Peyer's patch (tissue), 4 donors: Measurements from ENCODE around the gene MRPL39. TPM values are rescaled to one million over a fixed set of nuclear protein-coding genes. Genes with fewer than 3 reads are reported as not detected.

Experiments used
- DNase-seq, 3 donors: peaks; one replicate each; pipeline ENCODE4 v3.0.0-alpha.2; 2017 to 2019
- H3K27ac ChIP-seq, 4 donors: fragments of 200-600 bp; sonication (generic); one replicate each; pipeline ENCODE4 v1.5.1; 2016 to 2019
- H3K27me3 ChIP-seq, 2 donors: fragments of 200-600 bp; sonication (generic); one replicate each; pipeline ENCODE4 v1.5.1; 2019
- H3K36me3 ChIP-seq, 3 donors: fragments of 200-600 bp; sonication (generic); one replicate each; pipeline ENCODE4 v1.5.1; 2016 to 2019
- H3K4me1 ChIP-seq, 4 donors: fragments of 200-600 bp; sonication (generic); one replicate each; pipeline ENCODE4 v1.5.1; 2016 to 2019
- H3K4me3 ChIP-seq, 4 donors: fragments of 200-600 bp; sonication (generic); 1 replicate in 3 of 4; 2 replicates in 1 of 4; pipeline ENCODE4 v1.5.1; 2016 to 2019; ENCODE audit warnings: mild to moderate bottlenecking in 1 of 4
- H3K9me3 ChIP-seq, 4 donors: fragments of 200-600 bp; sonication (generic); one replicate each; pipeline ENCODE4 v1.5.1; 2016 to 2019; ENCODE audit warnings: mild to moderate bottlenecking in 1 of 4
- CTCF ChIP-seq, 6 experiments: fragments of 450-650 bp in 4 of 6; fragments of 200-600 bp in 2 of 6; sonication (generic) in 1 of 6; IDR thresholded peaks; one replicate each; pipeline ENCODE4 v1.5.1; 2017 to 2019; ENCODE audit warnings: antibody characterized with exemption in 6 of 6, mild to moderate bottlenecking in 3 of 6, moderate library complexity in 1 of 6
- POLR2A ChIP-seq, 2 donors: fragments of 450-650 bp; IDR thresholded peaks; one replicate each; pipeline ENCODE4 v1.5.1; 2017; ENCODE audit warnings: antibody characterized with exemption in 2 of 2, mild to moderate bottlenecking in 2 of 2, moderate library complexity in 2 of 2
- total RNA-seq, 4 donors: library from RNA; depleted of rRNA; stranded (reverse); fragments of >200 nt; gene quantifications; one replicate each; pipeline ENCODE4 v1.1.0, GENCODE V29; 2016

Gene MRPL39
- total RNA-seq, 4 donors from 2014 or later = 5.3 to 18.2 (median 16.1) TPM

GRCh38 chr21:25583370-25584130 lies 23.7 kb downstream of the MRPL39 start:
- Histone ChIP-seq H3K9me3 (no peaks in the 10 kb centered on the region), H3K4me3 (no peak overlapping the region), H3K27me3 (no peaks in the 10 kb centered on the region), H3K27ac (no peak overlapping the region), H3K4me1 (no peaks in the 10 kb centered on the region), H3K36me3 (peaks cover 0 to 21% (median 0%) of the 10 kb centered on the region in 3 donors)
- no peak for DNase-seq
- no peak for TF ChIP-seq POLR2A (IDR thresholded peaks at IDR 0.05)
- no peak for TF ChIP-seq CTCF (IDR thresholded peaks at IDR 0.05)

DNA sequence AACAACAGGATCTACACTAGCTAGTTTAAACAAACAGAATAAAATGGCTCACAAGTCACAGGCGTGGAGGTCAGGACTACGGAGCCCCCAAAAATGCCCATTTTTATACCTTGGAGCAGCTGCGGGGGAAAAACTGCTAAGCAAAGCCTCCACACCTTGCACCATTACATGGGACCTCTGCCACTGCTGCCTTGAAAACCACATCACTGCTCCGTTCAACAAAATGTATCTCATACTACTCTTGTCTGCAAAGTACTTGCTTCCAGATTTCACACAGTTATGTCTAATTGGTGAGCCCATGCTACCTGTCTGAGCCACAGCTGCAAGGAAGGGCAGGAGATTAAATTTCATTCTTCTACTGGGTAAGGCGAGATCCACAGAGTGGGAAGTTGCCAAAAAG lies 24.4 kb downstream of the MRPL39 start:
- Histone ChIP-seq H3K36me3 (peaks cover 0 to 15% (median 0%) of the 10 kb centered on the region in 3 donors), H3K27me3 (no peaks in the 10 kb centered on the region), H3K9me3 (no peaks in the 10 kb centered on the region), H3K27ac (no peak overlapping the region), H3K4me3 (no peak overlapping the region), H3K4me1 (no peaks in the 10 kb centered on the region)
- TF ChIP-seq POLR2A (IDR thresholded peaks at IDR 0.05) (no peak), CTCF (IDR thresholded peaks at IDR 0.05) (no peak)
- no peak for DNase-seq

GRCh38 chr21:25582164-25582790 lies 25.0 kb downstream of the MRPL39 start:
- Histone ChIP-seq H3K4me1 (no peaks in the 10 kb centered on the region), H3K36me3 (peaks cover 0 to 9% (median 0%) of the 10 kb centered on the region in 3 donors), H3K27ac (no peak overlapping the region), H3K9me3 (no peaks in the 10 kb centered on the region), H3K4me3 (no peak overlapping the region), H3K27me3 (no peaks in the 10 kb centered on the region)
- TF ChIP-seq POLR2A (IDR thresholded peaks at IDR 0.05) (no peak), CTCF (IDR thresholded peaks at IDR 0.05) (no peak)
- no peak for DNase-seq

GRCh38 chr21:25581582-25581981 lies 25.7 kb downstream of the MRPL39 start:
- no peak for DNase-seq
- Histone ChIP-seq H3K27ac (no peak overlapping the region), H3K4me1 (no peaks in the 10 kb centered on the region), H3K9me3 (no peaks in the 10 kb centered on the region), H3K27me3 (no peaks in the 10 kb centered on the region), H3K4me3 (no peak overlapping the region), H3K36me3 (peaks cover 0 to 4% (median 0%) of the 10 kb centered on the region in 3 donors)
- TF ChIP-seq CTCF (IDR thresholded peaks at IDR 0.05) (no peak), POLR2A (IDR thresholded peaks at IDR 0.05) (no peak)

DNA sequence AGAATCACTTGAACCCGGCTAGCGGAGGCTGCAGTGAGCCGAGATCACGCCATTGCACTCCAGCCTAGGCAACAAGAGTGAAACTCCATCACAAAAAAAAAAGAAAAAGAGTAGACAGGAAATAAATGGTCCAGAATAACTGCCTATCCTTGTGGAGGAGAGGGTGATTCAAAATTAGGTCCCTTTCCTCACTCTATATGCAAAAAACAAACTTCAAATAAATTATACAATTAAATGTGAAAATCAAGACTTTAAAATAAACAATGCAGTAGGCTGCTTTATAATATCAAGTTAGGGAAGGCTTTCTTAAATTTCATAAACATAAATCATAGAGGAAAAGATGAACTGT lies 26.4 kb downstream of the MRPL39 start:
- H3K36me3 ChIP-seq = no peaks in the 10 kb centered on the region
- no peaks in the 10 kb centered on the region for H3K9me3 ChIP-seq
- TF ChIP-seq POLR2A (IDR thresholded peaks at IDR 0.05) (no peak), CTCF (IDR thresholded peaks at IDR 0.05) (no peak)
- H3K4me1 ChIP-seq = no peaks in the 10 kb centered on the region
- no peaks in the 10 kb centered on the region for H3K27me3 ChIP-seq
- no peak overlapping the region for H3K27ac ChIP-seq
- DNase-seq = no peak
- H3K4me3 ChIP-seq = no peak overlapping the region
